ENCODE measurements around the gene RBM7.

The RBM7 gene

DNA sequence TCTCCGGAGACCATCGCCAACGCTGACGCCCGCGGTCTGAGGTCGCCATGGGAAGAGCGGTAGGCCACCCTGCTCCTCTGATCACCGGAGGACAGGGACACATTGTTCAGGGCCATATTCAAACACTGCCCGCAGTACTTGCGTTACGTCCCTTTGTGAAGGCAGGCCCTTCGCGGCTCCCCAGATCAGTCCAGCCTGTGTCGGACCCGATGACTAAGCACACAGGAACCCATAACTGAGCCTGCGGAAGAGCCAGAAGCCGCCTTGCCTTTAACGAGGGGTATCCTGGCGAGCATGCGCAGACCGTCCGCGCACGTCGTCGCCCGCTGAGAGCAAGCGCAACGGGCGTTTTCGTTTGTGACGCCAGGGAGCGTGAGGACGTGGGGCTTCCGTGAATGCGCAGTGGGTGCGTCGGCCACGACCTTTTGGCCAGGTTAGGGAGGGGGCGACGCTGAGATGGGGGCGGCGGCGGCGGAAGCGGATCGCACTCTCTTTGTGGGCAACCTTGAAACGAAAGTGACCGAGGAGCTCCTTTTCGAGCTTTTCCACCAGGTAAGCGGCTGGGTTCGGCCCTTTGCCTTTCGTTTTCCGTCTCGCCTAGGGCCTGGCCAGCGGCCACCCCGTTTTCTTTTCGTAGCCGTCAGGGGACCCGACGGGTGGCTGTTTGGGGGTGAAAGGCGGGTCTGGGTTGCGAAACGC, at the start of gene RBM7, which contains the start of gene C11orf71:
RBM7 (plus strand) TSS at position 451 of the 699 bp plus-strand sequence; CDS start at position 457, 6 bp downstream.
C11orf71 (minus strand) TSS at position 296 of the 699 bp plus-strand sequence; CDS start at position 116, 180 bp downstream.
- FAIRE-seq, result peak; percentile 75

DNA sequence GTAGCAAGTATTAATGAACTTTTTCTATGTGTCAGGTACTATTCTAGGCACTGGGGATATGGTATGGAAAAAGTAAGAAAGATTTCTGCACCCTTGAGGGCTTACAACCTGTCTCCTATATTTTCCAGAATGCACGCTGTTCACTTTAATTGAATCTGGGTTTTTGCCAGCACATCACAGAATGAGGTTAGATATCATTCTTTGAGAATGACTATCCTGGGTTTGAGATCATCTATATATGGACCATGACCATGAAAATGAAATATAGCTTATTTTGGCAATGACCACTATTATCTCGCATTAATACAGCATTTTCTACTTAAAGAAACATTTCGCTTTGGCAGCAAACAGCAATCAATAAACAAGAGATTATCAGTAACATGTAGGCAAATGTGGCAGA, 47.0 kb upstream of the RBM7 start:
- no peak for FAIRE-seq

DNA sequence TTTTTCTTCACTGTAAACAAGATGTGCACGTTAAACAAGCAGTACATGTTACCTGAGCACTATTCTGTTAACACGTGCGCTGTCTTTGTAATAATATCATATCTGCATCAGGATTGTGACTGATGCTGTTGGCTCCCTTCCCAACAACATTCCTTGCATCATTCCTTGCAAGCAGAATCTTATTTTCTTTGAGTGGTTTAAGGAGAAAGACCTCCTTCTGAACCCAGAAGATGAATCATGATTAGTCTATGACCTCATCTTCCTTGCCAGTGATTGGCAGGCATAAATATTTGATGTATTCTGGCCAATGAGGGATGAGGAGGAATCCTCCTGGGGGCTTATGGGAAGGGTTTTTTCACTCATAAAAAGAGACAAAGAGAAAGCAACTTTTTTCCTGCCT, 46.4 kb upstream of the RBM7 start:
- FAIRE-seq, result no peak

DNA sequence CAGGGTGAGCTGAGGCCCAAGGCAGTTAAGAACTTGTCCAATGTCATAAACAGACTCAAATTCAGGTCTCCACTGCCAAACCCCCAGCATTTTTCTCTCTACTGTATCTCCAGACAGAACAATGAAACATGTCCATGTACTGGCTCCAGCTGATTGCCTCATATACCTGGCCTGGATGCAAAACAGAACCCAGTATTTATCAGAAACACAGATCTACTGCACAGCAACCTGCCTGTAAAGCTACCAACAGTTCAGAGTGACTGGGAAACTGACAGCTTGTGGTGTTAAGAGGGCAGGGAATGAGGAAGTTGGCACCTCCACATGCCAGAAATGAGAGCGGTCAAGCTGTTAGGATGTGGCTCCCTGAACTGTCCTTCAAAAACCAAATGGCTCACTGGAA, 41.8 kb upstream of the RBM7 start:
- FAIRE-seq, result no peak

DNA sequence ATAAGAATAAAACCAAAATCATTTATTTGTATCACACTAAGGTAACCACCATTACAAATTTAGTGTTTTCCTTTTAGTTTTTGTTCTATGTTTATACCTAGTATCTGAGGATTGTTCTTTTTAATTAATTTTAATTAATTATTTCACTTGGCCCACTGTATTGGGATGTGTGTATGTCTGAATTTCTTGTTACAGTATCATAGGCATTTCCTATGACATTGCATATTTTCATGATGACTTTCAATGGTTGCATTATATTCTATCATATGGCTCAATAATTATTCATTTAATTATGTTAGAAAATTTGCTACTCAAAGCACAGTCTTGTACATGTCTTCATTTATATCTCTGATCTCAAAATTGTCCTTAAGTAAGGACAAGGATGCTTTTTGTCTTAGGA, 41.1 kb upstream of the RBM7 start:
- FAIRE-seq, result no peak

DNA sequence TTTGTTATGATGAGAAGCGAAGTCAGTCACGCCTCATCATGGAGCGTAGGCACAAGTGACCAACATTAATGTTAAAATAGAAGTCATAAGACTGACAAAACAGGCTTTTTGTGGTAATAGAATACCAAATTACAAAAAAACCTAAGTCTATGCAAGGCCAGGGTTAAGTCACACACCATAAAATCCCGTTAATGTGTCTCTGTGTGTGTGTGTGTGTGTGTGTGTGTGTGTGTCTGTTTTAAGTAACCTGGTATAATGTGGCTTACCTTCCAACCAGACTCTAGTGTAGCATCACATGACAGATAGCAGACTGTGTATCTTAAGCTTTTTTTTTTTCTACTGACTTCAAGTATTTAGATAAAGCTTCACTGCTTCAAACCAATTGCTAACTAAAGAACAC, 38.1 kb upstream of the RBM7 start:
- FAIRE-seq, result no peak

DNA sequence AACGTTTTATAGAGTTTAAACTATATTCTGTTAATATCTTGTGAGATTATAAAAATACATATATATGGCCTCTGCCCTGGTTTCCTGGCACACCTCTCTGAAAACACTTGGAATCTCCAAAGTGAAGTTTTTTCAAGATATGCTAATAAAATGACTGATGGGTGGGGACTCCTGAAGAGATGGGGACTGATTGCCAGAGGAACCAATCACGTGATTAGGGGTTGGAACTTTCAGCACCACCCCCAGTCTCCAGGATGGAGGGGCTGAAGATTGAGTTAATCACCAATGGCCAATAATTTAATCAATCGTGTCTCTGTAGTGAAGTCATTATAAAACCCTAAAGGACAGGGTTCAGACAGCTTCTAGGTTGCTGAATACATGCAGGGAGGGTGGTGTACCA, 37.5 kb upstream of the RBM7 start:
- FAIRE-seq, result no peak

GRCh38 chr11:114366331-114367243, 33.9 kb upstream of the RBM7 start:
- FAIRE-seq, result no peak

- no peak for FAIRE-seq
Measured at GRCh38 chr11:114367244-114367957, 33.1 kb upstream of the RBM7 start.

- FAIRE-seq, result no peak
Measured at GRCh38 chr11:114368918-114369680, 31.4 kb upstream of the RBM7 start.

- no peak for FAIRE-seq
Measured at GRCh38 chr11:114375052-114375451, 25.4 kb upstream of the RBM7 start.

DNA sequence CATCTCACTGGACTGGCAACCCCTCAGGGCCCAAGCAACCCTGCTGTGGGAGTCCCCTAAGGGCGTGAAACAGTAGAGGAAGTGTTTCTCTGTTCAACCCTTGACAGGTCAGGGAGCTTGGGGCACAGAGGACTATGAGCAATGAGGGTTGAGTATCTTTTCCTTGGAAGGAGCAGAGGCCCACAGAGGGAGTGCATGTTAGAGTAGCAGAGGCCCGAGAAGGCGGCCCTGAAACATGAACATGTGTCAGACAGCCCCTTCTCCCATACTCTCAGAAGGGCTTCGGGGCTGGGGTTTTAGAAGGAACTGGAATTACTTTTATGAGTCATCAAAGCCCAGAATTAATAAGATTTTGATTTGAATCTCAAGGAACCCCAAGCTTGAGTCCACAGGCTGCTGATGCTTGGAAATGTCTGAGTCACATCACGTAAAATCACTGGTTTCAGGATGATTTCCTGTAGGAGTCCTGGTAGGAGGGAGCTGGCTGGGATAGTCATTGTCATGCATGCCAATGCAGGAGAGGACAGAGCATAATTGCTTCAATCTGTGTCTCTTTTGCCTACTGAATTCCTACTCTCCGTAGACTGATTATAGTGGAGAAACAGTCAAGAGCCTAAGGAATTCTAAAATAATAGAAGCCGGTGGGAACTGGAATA, 22.7 kb upstream of the RBM7 start:
- no peak for FAIRE-seq

DNA sequence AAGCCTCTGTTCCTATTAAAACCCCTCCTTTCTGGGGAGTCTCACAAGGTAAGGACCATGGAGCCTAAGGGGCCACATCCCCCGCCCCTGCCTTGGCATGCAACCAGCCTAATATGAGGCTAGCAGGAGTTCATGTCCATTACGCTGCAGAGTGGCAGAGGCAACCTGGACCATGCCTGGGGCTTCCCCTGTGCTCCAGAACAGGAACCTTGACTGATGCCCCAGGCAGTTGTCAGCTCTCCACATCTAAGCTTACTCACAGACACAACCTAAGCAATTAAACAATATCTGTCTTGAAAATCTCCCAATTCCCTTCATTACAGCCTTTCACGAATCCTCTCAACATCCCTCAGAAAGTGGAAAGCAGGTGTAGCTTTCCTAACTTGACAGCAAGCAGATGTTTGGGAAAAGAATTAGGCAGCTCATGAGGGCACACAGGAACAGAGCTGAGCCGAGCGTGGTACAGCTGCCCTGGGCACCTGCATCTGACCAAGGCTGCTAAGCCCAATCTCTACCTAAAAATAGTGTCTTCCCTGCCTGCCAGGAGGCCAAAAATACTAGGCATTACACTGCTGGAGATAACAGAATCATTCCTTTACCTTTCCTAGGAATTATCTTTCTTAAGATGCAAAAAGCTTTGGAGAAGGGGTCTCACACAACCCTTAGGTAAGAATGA, 20.9 kb upstream of the RBM7 start:
- FAIRE-seq, result no peak

DNA sequence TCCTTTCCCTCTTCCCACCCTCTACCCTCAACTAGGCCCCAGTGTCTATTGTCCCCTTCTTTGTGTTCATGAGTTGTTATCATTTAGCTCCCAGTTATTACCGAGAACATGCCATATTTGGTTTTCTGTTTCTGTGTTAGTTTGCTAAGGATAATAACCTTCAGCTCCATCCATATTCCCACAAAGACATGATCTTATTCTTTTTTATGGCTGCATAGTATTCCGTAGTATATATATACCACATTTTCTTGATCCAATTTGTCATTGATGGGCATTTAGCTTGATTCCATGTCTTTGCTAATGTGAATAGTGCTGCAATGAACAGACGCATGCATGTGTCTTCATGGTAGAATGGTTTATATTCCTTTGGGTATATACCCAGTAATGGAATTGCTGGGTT, 18.0 kb upstream of the RBM7 start:
- no peak for FAIRE-seq

GRCh38 chr11:114384487-114384886, 16.0 kb upstream of the RBM7 start:
- FAIRE-seq, result no peak

DNA sequence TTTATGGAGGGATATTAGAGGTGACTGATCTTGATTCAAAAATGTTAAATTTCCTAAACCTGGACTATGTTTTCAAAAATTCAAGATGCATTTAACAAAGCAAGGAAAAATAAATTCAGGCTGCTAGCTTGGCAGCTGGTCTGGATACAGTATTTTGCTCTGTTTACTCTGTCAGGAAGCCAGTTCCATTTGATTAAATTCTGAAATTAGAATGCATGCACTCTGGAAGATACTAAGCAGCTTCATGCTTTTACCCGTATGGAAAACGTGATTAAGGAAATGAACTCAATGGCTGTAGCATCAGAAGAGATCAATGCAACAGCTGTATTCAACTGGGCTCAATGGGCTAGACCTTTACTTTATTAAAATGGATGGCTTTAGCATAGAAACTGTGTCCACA, 14.3 kb upstream of the RBM7 start:
- FAIRE-seq, result no peak

- no peak for FAIRE-seq
Measured at GRCh38 chr11:114386545-114386944, 13.9 kb upstream of the RBM7 start.

DNA sequence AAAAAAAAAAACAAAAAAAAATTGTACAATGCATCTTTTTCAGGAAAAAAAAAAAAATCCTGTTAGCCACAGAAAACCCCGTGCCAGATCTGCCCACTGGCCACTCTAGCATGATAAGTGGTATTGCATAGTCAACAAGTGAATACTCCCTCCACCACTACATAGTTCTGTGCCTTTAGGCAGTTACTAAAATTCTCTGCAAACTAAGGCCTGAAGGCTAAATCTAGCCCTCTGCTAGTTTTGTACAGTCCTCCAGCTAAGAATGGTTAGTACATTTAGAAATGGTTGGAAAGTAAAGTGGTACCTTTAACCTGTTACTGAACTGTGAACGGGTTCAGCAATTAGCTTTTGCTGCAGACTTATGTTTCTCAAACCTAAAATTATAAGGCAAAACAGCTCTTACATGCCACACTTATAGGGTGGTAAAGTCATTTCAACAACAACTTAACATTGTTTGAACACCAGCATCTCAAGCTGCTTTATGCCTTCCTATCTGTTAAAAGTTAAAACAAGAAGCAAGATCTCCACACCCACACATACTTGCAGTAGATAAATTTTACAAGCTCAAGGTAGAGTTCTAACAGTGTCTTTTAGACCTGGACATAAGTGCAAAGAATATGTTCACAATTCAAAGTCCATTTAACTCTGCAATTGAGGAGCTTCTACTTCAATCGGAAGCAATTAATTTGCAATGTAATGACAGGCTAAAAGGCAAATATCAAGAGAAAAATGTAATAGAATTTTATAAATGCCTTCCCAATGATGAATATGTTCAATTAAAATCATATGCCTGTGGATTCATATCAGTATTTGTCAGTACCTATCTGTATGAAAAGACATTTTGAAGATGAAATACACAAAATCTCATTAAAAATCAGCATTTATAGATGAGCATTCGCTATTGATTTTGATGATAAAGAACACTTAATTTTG, 7.5 kb upstream of the RBM7 start:
- no peak for FAIRE-seq

- no peak for FAIRE-seq
Measured at GRCh38 chr11:114395736-114396135, 4.7 kb upstream of the RBM7 start.

GRCh38 chr11:114396916-114397315, 3.5 kb upstream of the RBM7 start:
- FAIRE-seq, result no peak
